HG03575 (cell line): ENCODE results near the gene SNAP25.

ENCODE experiments used
- ATAC-seq: cut with Tn5 transposase; IDR thresholded peaks from one replicate; pipeline ENCODE4 v1.9.1; 2021; ENCODE audit not compliant: unreplicated experiment, insufficient number of reproducible peaks, low FRiP score; ENCODE audit errors: extremely low read depth

The SNAP25 gene

DNA sequence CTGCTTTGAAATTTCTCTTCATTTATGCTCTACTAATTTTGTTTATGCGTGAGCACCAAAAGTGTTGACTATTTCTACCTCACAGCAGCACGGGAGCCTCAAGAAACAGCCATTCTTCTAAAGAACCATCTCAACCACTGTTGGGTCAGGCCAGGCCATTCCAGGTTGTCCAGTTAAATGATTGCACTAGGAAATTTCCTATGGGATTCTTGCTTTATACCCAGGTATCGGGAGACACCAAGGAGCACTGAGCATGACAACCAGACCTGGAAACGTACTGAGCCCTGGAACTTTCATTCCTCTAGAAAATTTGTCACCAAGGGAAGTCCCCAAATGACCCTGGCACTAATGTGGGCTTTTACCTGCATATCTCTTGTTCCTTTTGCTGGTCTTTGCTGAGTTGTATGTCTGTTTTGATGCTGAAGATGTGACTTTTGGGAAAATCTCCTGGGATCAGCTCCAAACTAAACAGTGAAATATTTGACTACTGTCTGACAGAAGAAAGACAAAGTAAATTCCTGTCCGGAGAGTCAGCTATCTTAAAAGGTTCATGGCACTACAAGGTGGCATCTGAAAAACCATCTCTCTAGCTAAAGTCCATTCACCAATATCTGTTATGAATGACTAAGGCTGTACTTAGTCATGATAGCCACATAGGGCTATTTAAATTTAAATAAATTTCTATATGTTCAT is 70.5 kb downstream of the SNAP25 start:
- no peak for ATAC-seq

DNA sequence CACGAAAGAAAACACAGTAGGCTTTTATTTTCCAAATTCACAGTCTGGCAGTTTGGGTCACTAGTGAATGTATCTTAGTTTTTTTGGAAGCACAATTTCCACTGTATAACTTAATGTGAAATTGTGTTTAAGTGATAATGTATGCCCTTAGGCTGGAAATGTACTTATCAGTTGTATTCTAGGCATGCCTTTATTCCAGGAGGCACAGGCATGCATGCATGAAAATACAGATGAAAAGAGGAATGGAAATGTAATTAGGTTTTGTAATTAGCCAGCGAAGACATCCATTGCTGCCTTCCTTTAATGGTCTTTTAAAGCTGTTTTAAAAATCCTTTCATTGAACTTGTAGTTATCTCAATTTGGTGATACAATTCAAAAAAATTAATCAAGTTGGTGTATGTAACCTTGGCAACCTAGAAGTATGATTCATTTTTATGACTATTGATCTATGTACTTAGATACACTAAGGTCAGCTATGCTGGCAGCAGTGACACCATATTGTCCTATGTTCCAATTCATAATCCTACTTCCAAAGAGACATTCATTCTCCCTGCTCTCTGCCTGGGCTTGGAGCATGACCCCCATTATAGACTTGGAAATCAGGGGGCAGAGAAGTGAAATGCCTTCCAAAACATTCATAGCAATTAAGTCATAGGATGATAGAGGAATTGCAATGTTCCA is 73.1 kb downstream of the SNAP25 start:
- no peak for ATAC-seq

DNA sequence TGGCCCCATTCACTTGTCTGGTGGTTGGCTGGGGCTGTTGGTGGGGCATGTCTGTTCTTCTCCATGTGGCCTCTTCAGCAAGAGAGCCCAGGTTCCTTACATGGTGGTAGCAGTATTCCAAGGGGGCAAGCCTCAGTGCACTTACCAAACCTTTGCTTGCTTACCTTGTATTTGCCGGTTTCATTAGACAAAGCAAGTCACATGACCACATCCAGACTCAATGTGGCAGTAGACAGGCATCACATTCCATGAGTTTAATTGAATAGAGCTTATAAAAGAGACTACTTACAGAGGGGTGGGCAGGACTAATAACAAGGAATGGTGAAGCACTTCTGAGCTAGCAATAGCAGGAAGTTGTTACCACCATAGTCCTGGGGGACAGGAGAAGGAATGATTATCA is 78.6 kb downstream of the SNAP25 start:
- no peak for ATAC-seq

DNA sequence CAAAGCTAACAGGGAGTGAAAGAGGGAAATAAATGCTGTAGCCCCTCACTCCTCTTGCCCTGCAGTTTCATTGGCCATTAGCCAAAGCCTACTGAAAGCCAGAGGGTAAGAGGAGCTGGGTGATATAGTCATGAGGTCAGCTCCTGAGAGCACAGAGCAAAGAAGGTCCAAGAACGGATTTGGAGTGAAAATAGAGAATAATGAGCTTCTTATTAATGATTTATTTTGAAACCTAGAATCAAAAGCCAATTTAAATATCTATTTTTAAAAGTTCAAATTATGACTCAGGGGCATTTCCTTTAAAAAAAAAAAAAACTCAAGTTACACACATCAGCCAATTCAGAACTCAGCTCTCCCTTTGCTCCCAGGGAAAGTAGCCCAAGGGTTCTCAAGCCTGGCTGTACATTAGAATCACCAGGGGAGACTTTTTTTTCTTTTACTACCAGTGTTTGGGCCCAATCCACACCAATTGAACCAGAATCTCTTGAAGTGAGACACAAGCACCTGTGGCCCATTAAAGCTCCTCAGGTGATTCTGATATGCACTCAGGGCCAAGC is 79.1 kb downstream of the SNAP25 start:
- ATAC-seq = no peak

DNA sequence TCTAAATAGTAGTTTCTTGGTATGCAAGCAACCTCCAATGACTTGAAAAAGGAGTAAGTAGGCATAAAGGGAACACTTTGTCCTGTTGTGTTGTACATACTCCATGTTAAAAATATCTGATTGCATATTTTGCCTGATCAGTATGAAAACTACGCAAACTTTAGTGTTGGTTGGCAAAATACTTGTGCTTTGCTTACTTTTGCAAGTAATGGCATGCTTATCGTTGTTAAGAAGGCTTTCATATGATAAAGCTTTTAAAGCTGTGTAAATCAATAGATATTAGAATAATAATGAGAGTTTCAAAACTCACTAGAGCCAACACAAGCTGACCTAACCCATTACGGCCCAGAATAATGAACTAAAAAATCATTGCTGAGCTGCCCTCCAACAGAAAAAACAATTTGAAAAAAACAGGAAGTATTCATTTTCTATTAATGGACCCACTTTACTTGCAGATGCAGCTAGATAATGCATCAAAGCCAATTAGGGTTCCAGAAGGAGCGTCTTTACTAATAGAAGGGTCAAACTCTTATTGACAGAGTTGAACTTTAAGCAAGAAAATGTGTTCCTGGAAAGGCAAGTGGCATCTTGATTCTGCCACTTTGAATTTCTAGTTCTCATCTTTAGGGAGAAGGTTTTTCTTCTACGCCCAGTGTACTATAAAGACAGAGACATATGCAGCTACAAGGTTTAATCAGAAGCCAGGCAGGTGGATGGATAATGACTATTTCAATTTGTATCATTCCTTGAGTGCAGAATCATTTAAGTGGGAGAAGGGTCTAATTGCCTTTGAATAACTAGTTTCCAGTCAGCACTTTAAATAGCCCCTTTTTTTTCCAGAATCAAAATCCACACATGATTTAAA is 82.2 kb downstream of the SNAP25 start:
- no peak for ATAC-seq

DNA sequence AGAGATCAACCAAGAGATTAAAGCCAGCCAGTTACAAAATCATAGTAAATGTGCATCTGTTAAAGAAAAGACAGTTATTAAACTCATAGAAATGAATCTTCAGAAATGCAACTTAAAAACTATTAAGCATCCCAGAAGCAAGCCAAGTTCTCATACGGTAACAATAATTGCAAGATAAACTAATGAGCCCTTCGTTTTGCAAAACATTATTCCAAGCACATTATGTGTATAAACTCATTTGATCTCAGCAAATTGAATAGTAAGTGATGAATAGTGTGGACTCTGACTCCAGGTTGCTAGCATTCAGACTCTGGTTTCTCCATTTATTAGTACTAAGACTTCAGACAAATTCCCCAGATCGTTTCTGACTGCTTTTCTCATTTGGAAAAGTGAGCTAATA is 85.2 kb downstream of the SNAP25 start:
- ATAC-seq = no peak

DNA sequence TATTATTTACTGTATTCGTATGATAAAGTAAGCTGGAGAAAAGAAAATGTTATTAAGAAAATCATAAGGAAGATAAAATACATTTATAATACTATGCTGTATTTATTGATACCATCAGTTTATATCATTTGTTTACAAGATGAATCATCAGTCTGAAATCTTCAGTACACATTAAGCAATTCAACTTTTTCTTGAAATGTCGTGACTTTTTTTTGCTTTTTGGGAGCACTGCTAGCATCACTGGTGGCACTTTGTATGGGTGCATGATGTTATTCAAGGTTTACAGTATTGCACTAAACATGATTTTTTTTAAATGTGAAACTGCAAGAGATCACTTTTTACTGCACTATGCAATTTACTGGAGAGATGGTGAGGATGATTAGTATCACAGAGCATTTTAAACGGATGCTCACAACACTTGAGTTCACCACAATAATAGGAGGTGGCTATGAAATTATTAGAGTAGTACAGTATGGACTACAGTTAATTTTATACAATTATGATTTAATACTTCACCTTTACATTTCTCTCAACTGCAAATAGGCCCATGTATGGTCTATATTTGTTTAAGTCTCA is 85.9 kb downstream of the SNAP25 start:
- ATAC-seq = no peak

DNA sequence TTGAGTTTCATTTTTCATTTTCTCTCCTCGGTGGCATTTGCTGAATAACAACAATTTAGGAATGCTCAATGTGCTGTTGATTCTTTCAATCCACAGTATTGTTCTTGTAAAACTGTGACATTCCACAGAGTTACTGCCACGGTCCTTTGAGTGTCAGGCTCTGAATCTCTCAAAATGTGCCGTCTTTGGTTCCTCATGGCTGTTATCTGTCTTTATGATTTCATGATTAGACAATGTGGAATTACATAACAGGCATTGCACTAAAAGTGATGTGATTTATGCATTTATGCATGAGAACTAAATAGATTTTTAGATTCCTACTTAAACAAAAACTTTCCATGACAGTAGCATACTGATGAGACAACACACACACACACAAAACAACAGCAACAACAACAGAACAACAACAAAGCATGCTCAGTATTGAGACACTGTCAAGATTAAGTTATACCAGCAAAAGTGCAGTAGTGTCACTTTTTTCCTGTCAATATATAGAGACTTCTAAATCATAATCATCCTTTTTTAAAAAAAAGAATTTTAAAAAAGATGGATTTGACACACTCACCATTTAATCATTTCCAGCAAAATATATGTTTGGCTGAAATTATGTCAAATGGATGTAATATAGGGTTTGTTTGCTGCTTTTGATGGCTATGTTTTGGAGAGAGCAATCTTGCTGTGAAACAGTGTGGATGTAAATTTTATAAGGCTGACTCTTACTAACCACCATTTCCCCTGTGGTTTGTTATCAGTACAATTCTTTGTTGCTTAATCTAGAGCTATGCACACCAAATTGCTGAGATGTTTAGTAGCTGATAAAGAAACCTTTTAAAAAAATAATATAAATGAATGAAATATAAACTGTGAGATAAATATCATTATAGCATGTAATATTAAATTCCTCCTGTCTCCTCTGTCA is 88.1 kb downstream of the SNAP25 start:
- ATAC-seq = no peak

DNA sequence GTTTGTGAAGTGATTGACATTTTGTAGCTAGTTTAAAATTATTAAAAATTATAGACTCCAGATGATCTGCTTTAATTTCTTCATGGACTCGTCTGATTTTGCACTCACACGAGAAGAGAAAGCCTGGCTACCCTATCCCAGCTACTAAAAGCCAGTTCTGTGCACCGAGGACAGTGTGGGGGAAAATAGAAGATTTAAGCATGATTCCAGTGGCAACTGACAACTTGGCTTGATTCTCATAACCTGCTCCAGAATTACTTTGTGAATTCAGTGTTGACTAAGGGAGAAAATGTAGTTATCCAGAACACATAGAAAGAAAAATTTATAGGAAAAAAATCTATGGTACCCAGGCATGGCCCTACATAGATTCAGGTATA is 88.7 kb downstream of the SNAP25 start:
- no peak for ATAC-seq

DNA sequence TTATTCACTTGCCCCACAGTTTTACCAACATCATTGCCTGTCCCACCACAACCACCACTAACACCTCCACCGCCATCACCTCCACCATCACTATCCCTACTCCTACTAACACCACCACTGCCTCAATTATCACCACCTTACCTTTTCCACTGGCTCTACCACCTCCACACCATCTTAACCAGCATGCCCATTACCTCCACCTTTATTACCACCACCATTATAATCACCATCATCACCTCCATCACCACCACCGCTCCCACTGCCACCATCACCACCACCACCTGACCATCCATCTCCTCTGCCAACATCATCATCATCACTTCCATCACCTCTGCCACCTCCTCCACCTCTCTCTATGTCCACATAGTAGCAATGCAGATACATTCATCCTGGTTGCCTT is 90.0 kb downstream of the SNAP25 start:
- no peak for ATAC-seq

DNA sequence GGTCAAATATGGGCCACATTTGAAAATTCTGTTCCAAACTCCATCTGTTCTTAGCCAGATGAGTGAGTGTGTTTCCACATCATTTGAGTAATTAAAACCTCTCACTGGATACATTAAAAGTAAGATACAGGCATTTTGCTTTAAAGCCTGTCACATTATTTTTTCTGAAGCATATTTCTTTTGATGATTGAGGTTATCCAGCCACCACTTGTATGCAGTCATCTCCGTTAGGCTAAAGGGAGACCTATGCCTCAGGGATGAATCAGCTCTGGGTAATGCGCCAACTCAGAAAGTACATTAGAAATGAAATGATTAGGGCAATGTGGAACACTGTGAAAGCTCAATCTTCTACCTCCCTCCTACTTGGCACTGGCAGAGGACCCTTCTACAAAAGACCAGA is 90.7 kb downstream of the SNAP25 start:
- ATAC-seq = no peak

DNA sequence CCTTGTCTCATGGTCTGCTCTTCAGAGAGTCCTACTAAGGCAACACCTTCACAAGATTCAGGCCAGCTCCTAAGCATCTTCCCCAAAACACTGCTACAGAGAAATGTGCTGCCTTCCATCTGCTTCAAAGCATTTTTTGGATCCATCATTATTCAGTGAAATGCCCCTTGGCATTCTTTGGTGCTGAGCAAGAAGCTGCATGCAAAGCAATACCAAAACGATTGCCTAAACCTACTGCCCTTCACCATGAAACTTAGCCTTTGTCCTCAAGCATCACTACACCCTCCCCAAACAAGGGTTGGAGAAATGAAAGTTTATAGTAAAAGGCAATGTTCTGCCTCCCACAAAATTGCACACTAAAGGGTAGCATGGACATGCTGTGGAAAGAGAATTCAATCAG is 93.5 kb downstream of the SNAP25 start:
- ATAC-seq = no peak

DNA sequence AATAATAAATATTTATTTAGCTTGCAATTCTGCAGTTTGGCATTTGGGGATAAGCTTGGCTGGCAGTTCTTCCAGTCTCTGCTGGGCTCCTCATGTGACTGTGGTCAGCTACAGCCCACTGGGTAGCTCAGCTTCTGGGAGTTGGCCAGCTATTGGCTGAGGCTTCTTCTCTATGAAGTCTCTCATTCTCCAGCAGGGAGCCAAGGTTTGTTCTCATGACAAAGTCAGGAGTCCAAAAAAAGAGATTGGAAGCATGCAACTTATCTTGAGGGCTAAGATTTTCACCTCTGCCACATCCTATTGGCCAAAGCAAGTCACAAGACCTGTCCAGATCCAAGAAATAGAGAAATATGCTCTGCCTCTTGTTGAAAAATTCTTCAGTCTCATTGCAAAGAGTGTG is 94.6 kb downstream of the SNAP25 start:
- no peak for ATAC-seq

DNA sequence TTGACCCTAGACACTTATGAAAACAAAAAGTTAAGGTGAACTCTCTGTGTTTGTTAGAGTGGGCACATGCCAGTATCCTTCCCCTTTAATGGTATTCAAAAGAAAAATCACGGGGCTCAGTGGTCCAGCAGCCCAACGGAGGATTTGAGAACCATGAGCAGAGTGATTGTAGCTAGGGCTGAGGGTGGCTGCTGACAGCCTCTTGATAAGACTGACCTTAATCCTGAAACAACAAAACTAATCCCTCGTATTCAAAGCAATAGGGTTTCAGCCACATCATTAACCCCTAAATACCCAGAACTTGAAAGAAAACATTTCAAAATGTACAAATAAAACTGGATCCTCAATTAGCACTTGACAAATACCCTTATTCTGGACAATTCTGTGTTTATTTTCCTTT is 95.1 kb downstream of the SNAP25 start:
- ATAC-seq = no peak

DNA sequence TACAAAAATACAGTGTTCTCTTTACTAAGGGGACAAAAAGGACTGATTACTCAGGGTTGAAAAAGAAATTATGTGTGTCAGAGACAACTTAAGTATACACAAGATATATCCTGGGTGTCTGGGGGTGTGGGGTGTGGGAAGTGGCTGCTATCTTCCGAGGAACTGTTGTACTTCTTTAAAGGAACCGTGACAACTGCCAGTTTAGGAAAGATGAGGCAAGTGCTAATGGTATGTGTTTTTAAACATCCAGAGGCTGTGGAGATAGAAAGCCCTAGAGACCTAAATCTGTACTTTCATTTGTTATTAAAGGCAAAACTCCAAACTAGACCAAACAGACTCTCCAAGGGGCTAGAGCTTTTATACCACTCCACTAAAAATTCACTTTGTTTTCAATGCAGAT is 95.6 kb downstream of the SNAP25 start:
- ATAC-seq = no peak

DNA sequence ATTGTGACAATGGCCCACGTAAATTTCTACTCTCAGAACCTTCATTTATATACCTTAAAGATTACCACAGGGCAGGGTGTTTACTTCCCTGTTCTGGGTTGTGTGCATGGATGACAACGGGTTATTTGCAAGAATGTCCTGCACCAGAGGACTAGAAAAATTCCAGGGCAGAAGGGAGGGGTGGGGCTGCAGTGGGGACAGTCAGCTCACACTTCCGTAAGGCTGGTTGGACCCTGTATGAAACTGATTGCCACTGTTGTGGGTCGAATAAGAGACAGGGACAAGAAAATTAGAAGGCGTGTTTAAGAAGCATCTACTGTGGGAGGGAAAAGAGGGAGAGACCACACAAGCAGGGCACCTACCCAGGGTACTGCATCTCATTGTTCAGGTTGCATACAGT is 96.5 kb downstream of the SNAP25 start:
- ATAC-seq = no peak

DNA sequence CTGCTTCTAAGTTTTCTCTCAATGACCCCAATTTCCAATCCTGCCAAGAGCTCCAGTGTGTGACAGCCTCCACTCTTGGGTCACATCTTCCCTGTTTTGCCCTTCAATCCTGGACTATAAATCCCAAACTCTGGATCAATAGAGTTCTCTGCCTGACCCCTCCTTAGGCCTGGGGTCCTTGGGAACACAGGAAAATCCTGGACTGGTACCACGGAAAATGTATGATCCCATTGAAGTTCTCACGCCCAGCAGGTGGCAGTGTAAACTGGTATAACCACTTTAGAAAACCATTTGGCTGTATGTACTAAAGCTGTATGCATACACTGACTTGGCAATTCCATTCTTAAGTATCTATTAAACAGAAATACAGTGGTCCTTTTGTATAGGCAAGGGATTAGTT is 98.0 kb downstream of the SNAP25 start:
- ATAC-seq = no peak

DNA sequence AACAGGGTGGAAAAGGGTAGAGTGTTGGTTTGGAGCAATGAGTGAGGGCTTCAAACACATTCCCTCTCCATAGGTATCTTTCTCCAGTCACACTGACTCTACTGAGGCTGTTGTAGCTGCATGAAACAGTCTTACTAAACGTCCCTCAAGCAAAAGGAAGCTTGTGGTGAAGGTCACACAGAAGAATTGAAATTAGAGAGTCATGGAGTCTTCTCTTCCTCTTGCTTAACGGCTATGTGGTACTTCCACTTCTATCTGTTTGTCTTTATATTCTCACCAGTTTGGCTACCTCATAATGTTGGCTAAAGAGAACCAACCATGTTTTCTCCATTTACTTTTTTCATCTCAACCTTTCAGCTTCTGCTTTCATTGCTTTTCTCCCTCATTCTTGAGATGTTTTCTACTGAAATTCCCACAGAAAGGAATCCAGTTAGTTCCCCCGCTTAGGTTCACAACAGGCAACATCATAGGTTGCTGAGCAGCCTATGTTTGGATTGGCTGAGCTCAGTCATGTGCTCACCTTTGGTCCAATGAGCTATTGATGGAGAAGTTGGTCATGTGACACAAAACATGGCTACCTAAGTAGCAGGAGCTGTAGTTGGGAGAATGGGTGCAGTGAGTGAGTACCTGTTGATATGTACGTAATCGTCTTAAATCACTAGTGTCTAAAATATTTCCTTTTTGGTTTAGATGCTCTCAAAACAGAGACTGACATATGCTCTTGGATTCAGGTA is 99.8 kb downstream of the SNAP25 start:
- ATAC-seq = no peak
